ENCODE data around the gene ITIH2.
A peak's percentile ranks its signal among the peaks of the same experiment; 100 is the strongest.
"Not testable (repeated sequence)": the region's sequence is repeated elsewhere in the genome, so short reads cannot be mapped to it uniquely, and the experiment has no call there.

ITIH2 gene

DNA sequence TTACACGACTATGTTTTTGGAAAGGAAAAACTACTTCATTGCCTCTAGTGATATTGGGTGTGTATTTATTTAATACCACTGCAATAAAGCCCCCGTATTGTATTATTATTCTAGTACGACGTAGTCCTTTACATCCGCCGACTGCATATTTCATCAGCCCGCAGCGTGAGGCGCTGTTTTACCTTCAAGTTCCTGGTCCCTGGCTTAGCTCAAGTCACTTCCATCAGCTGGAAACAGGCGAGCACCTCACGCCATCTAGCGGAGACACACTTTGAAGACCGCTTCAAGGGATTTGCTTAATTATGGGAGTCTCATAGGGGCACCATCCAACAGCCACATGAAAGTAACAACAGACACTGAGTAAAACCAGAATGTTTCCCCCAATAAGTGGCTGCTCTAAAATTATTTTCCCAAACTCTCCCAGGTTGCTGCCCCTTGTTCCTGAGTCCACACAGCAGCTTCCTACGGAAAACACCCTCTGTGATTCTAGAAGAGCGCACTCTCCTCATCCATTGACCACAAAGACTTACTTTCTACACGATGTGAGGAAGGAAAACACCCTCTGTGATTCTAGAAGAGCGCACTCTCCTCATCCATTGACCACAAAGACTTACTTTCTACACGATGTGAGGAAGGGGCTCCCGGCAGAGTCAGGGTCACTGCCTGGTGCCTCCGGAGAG, 15.7 kb upstream of the ITIH2 start:
- Histone ChIP-seq H3K27ac (replicated peaks) (no peak overlapping the region), H3K27me3 (ENCODE audit: insufficient read depth, poor library complexity, severe bottlenecking) (no peaks in the 10 kb centered on the region), H3K4me3 (replicated peaks; ENCODE audit: insufficient read depth, low read length) (no peak overlapping the region)
- peak; percentile 33 to 76 for DNase-seq (ENCODE audit: low read depth in 1 of 2, low spot score in 1 of 2)
- TF ChIP-seq, protein P1, sequence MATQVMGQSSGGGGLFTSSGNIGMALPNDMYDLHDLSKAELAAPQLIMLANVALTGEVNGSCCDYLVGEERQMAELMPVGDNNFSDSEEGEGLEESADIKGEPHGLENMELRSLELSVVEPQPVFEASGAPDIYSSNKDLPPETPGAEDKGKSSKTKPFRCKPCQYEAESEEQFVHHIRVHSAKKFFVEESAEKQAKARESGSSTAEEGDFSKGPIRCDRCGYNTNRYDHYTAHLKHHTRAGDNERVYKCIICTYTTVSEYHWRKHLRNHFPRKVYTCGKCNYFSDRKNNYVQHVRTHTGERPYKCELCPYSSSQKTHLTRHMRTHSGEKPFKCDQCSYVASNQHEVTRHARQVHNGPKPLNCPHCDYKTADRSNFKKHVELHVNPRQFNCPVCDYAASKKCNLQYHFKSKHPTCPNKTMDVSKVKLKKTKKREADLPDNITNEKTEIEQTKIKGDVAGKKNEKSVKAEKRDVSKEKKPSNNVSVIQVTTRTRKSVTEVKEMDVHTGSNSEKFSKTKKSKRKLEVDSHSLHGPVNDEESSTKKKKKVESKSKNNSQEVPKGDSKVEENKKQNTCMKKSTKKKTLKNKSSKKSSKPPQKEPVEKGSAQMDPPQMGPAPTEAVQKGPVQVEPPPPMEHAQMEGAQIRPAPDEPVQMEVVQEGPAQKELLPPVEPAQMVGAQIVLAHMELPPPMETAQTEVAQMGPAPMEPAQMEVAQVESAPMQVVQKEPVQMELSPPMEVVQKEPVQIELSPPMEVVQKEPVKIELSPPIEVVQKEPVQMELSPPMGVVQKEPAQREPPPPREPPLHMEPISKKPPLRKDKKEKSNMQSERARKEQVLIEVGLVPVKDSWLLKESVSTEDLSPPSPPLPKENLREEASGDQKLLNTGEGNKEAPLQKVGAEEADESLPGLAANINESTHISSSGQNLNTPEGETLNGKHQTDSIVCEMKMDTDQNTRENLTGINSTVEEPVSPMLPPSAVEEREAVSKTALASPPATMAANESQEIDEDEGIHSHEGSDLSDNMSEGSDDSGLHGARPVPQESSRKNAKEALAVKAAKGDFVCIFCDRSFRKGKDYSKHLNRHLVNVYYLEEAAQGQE (IDR thresholded peaks at IDR 0.05; ENCODE audit: insufficient replicate concordance, low read depth) = no peak
- no peak for TF ChIP-seq SPI1 (IDR thresholded peaks at IDR 0.05; ENCODE audit: borderline replicate concordance, low read depth)
- peak; percentile 48 for TF ChIP-seq CTCF (IDR thresholded peaks at IDR 0.05; ENCODE audit: insufficient read depth, low read length)
- TF ChIP-seq POLR2AphosphoS5 (IDR thresholded peaks at IDR 0.05; ENCODE audit: low read depth) = no peak
- no peak for TF ChIP-seq GABPA (IDR thresholded peaks at IDR 0.05; ENCODE audit: low read depth)

- Histone ChIP-seq H3K4me3 (replicated peaks; ENCODE audit: insufficient read depth, low read length) (no peak overlapping the region), H3K27ac (replicated peaks) (no peak overlapping the region), H3K27me3 (ENCODE audit: insufficient read depth, poor library complexity, severe bottlenecking) (no peaks in the 10 kb centered on the region)
- TF ChIP-seq SPI1 (IDR thresholded peaks at IDR 0.05; ENCODE audit: borderline replicate concordance, low read depth) (no peak), CTCF (IDR thresholded peaks at IDR 0.05; ENCODE audit: insufficient read depth, low read length) (no peak), POLR2AphosphoS5 (IDR thresholded peaks at IDR 0.05; ENCODE audit: low read depth) (no peak), GABPA (IDR thresholded peaks at IDR 0.05; ENCODE audit: low read depth) (no peak)
- TF ChIP-seq, protein P1 (IDR thresholded peaks at IDR 0.05; ENCODE audit: insufficient replicate concordance, low read depth) = no peak
- DNase-seq (ENCODE audit: low read depth in 1 of 2, low spot score in 1 of 2) = no peak
These were observed 13.5 kb upstream of the ITIH2 start for GRCh38 chr10:7689591-7689990.

DNA sequence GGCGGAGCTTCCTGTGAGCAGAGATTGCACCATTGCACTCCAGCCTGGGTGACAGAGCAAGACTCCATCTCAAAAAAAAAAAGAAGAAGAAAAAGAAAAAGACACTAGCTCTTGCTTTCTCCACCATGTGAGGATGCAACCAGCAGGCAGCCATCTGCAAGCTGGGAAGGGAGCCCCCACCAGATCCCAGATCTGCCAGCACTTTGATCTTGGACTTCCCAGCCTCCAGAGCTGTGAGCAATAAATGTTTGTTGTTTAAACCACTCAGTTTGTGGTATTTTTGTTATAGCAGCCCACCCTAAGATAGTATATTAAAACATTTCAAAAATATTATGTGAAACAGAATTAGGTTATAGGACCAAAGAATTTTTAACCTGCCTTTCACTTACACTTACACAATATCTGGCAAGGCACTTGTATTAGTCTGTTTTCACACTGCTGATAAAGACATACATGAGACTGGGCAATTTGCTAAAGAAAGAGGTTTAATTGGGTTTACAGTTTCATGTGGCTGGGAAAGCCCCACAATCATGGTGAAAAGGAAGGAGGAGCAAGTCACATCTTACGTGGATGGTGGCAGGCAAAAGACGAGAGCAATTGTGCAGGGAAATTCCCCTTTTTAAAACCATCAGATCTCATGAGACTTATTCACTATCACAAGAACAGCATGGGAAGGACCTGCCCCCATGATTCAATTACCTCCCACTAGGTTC, 12.1 kb upstream of the ITIH2 start:
- H3K4me3 ChIP-seq (replicated peaks; ENCODE audit: insufficient read depth, low read length); H3K27ac ChIP-seq (replicated peaks); DNase-seq (ENCODE audit: low read depth in 1 of 2, low spot score in 1 of 2); H3K27me3 ChIP-seq (ENCODE audit: insufficient read depth, poor library complexity, severe bottlenecking): not testable (repeated sequence)

DNA sequence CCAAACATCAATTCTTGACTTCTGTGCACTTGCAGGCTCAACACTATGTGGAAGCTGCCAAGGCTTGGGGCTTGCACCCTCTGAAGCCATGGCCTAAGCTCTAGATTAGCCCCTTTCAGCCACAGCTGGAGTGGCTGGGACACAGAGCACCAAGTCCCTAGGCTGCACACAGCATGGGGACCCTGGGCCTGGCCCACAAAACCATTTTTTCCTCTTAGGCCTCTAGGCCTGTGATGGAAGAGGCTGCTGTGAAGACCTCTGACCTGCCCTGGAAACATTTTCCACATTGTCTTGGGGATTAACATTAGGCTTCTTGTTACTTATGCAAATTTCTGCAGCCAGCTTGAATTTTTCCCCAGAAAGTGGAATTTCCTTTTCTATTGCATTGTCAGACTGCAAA, 10.7 kb upstream of the ITIH2 start:
- not testable (repeated sequence) for H3K27ac ChIP-seq (replicated peaks); H3K4me3 ChIP-seq (replicated peaks; ENCODE audit: insufficient read depth, low read length); DNase-seq (ENCODE audit: low read depth in 1 of 2, low spot score in 1 of 2); H3K27me3 ChIP-seq (ENCODE audit: insufficient read depth, poor library complexity, severe bottlenecking)

GRCh38 chr10:7693194-7693593, 9.9 kb upstream of the ITIH2 start:
- H3K27me3 ChIP-seq (ENCODE audit: insufficient read depth, poor library complexity, severe bottlenecking); H3K27ac ChIP-seq (replicated peaks); DNase-seq (ENCODE audit: low read depth in 1 of 2, low spot score in 1 of 2); H3K4me3 ChIP-seq (replicated peaks; ENCODE audit: insufficient read depth, low read length): not testable (repeated sequence)
